Colonic mucosa (tissue), 4 donors: ENCODE results near the gene ATP6V1G2. TPM values are rescaled to one million over a fixed set of nuclear protein-coding genes. Genes with fewer than 3 reads are reported as not detected.

ENCODE experiments used
- DNase-seq: peaks from one replicate; pipeline ENCODE4 v3.0.0-alpha.2; 2020
- H3K27ac ChIP-seq: fragments of 200-600 bp; one replicate; pipeline ENCODE4 v1.8.0; 2021
- H3K27me3 ChIP-seq: fragments of 200-600 bp; one replicate; pipeline ENCODE4 v1.8.0; 2021
- H3K36me3 ChIP-seq: fragments of 200-600 bp; one replicate; pipeline ENCODE4 v1.8.0; 2021
- H3K4me1 ChIP-seq: fragments of 200-600 bp; one replicate; pipeline ENCODE4 v1.8.0; 2021; ENCODE audit warnings: mild to moderate bottlenecking
- H3K4me3 ChIP-seq: fragments of 200-600 bp; one replicate; pipeline ENCODE4 v1.8.0; 2021
- H3K9ac ChIP-seq, 2 donors: one replicate each; pipeline ENCODE4 v1.7.0; 2013; ENCODE audit warnings: control low read depth in 2 of 2, low read depth in 2 of 2, low read length in 2 of 2
- H3K9me3 ChIP-seq: fragments of 200-600 bp; one replicate; pipeline ENCODE4 v1.8.0; 2021
- CTCF ChIP-seq: fragments of 200-600 bp; IDR thresholded peaks from one replicate; pipeline ENCODE4 v1.8.0; 2022; ENCODE audit warnings: antibody characterized with exemption, mild to moderate bottlenecking
- intact Hi-C: fragments of 100-400 bp; cut with DNase I; formaldehyde crosslinking; loops from one replicate; pipeline ENCODE4 v1.14.1; 2022
- total RNA-seq, 2 donors: library from RNA; stranded (reverse); fragmentation: NEBNext Ultra II Directional in 1 of 2; extraction: Animal tissue kit (Norgen Biotek cat#: 25700) in 1 of 2; gene quantifications; one replicate each; pipeline ENCODE4 v1.2.1, GENCODE V29; 2021
- donor health status: healthy.
- donor health status: DM: no; HTN: no; CAD: no.
- donor health status: DM: no; HTN: no; CAD: no.

The ATP6V1G2 gene
- total RNA-seq, 2 donors from 2014 or later = 0.57 to 0.85 TPM

GRCh38 chr6:31547727-31548543 lies 1.5 kb upstream of the ATP6V1G2 start:
- no peak for DNase-seq
- H3K27me3 ChIP-seq = no peaks in the 10 kb centered on the region
- intact Hi-C loops = loop anchor here (2.0 to 10.0 kb wide), 2 partner anchors 51 to 53 kb away; partner anchors contain the start of gene MICB
- H3K27ac ChIP-seq = peak overlapping the region; percentile 52
- H3K9me3 ChIP-seq = no peaks in the 10 kb centered on the region
- peak overlapping the region; percentile 61 to 76 for H3K9ac ChIP-seq
- H3K4me1 ChIP-seq = peaks cover 8% of the 10 kb centered on the region
- no peak for TF ChIP-seq CTCF
- no peaks in the 10 kb centered on the region for H3K36me3 ChIP-seq
- peak overlapping the region; percentile 35 for H3K4me3 ChIP-seq

GRCh38 chr6:31546958-31547726 lies 734 bp upstream of the ATP6V1G2 start, which contains the start of gene NFKBIL1:
NFKBIL1 (plus strand) TSS chr6:31547608; CDS start chr6:31547695, 87 bp downstream.
- DNase-seq = peak; percentile 95
- no peak for TF ChIP-seq CTCF
- H3K4me1 ChIP-seq = peaks cover 8% of the 10 kb centered on the region
- no peaks in the 10 kb centered on the region for H3K9me3 ChIP-seq
- H3K4me3 ChIP-seq = peak within 1 kb of the TSS; percentile 35
- H3K27ac ChIP-seq = peak within 1 kb of the TSS; percentile 52
- intact Hi-C loops = loop anchor here (2.0 to 10.0 kb wide), 2 partner anchors 52 kb away; partner anchors contain the start of gene MICB
- no peaks in the 10 kb centered on the region for H3K27me3 ChIP-seq
- no peaks in the 10 kb centered on the region for H3K36me3 ChIP-seq
- peak within 1 kb of the TSS; percentile 61 to 76 for H3K9ac ChIP-seq

GRCh38 chr6:31545291-31545690 lies 1.1 kb downstream of the ATP6V1G2 start:
- H3K9ac ChIP-seq = no peak overlapping the region
- no peak for DNase-seq
- peaks cover 8% of the 10 kb centered on the region for H3K4me1 ChIP-seq
- TF ChIP-seq CTCF = no peak
- H3K4me3 ChIP-seq = no peak overlapping the region
- no peaks in the 10 kb centered on the region for H3K27me3 ChIP-seq
- H3K36me3 ChIP-seq = no peaks in the 10 kb centered on the region
- H3K9me3 ChIP-seq = no peaks in the 10 kb centered on the region
- no peak overlapping the region for H3K27ac ChIP-seq
- intact Hi-C loops = loop anchor here (10.0 kb wide), 1 partner anchor 50 kb away; the partner anchor contains the start of gene MICB

- DNase-seq = no peak
- H3K9me3 ChIP-seq = no peaks in the 10 kb centered on the region
- no peak overlapping the region for H3K9ac ChIP-seq
- no peak overlapping the region for H3K4me3 ChIP-seq
- intact Hi-C loops = loop anchor here (10.0 kb wide), 1 partner anchor 50 kb away; the partner anchor contains the start of gene MICB
- H3K36me3 ChIP-seq = no peaks in the 10 kb centered on the region
- TF ChIP-seq CTCF = no peak
- no peak overlapping the region for H3K27ac ChIP-seq
- H3K4me1 ChIP-seq = peaks cover 10% of the 10 kb centered on the region
- H3K27me3 ChIP-seq = no peaks in the 10 kb centered on the region
Measured at GRCh38 chr6:31544676-31545075, 1.7 kb downstream of the ATP6V1G2 start.

GRCh38 chr6:31543639-31544038 lies 2.8 kb downstream of the ATP6V1G2 start:
- Histone ChIP-seq H3K36me3 (peaks cover 4% of the 10 kb centered on the region), H3K9me3 (no peaks in the 10 kb centered on the region), H3K9ac (no peak overlapping the region), H3K4me1 (peaks cover 18% of the 10 kb centered on the region), H3K27me3 (no peaks in the 10 kb centered on the region), H3K4me3 (no peak overlapping the region), H3K27ac (no peak overlapping the region)
- no peak for DNase-seq
- intact Hi-C loops = loop anchor here (10.0 kb wide), 1 partner anchor 49 kb away; the partner anchor contains the start of gene MICB
- TF ChIP-seq CTCF = no peak
